Muscle of arm (tissue), 14 donors: Measurements from ENCODE around the gene TADA3. TPM values are rescaled to one million over a fixed set of nuclear protein-coding genes. Genes with fewer than 3 reads are reported as not detected.

Experiments
- DNase-seq: peaks from one replicate; pipeline ENCODE4 v3.0.0-alpha.2; 2013
- long read RNA-seq, 11 donors: transcript quantifications; one replicate each; lab custom pipeline, GENCODE V29; 2026
- polyA plus RNA-seq, 12 donors: library from polyadenylated mRNA; unstranded; fragments of 120-200 nt; gene quantifications; one replicate each; pipeline ENCODE4 v1.2.1, GENCODE V29; 2013; ENCODE audit not compliant: insufficient read length in 12 of 12

TADA3 gene
- 10 to 100 TPM in 11 of 12 donors, not detected in 1; 48.4 to 60.5 (median 54.2) TPM for polyA plus RNA-seq
- long read RNA-seq, donor 1, transcript TADA3-201 (9 exons, 2,355 nt) = major isoform, 12 of 146 reads
- long read RNA-seq, donor 1, partial matches to known transcripts = 52 of 146 reads
- long read RNA-seq, donor 1, other reads (novel, unspliced or antisense) = 77 of 146 reads
- long read RNA-seq, donor 2, transcript TADA3-201 (9 exons, 2,355 nt) = major isoform, 17 of 179 reads
- long read RNA-seq, donor 2, partial matches to known transcripts = 159 of 179 reads
- long read RNA-seq, donor 2, other reads (novel, unspliced or antisense) = 0 of 179 reads
- long read RNA-seq, donor 3, transcript TADA3-201 (9 exons, 2,355 nt) = major isoform, 9 of 31 reads
- long read RNA-seq, donor 3, partial matches to known transcripts = 0 of 31 reads
- long read RNA-seq, donor 3, other reads (novel, unspliced or antisense) = 19 of 31 reads
- long read RNA-seq, donor 4, transcript TADA3-201 (9 exons, 2,355 nt) = major isoform, 7 of 7 reads
- long read RNA-seq, donor 4, partial matches to known transcripts = 0 of 7 reads
- long read RNA-seq, donor 4, other reads (novel, unspliced or antisense) = 0 of 7 reads
- long read RNA-seq, donor 5, transcript TADA3-201 (9 exons, 2,355 nt) = major isoform, 26 of 30 reads
- long read RNA-seq, donor 5, partial matches to known transcripts = 0 of 30 reads
- long read RNA-seq, donor 5, other reads (novel, unspliced or antisense) = 0 of 30 reads
- long read RNA-seq, donor 6, transcript TADA3-201 (9 exons, 2,355 nt) = major isoform, 12 of 12 reads
- long read RNA-seq, donor 6, partial matches to known transcripts = 0 of 12 reads
- long read RNA-seq, donor 6, other reads (novel, unspliced or antisense) = 0 of 12 reads
- long read RNA-seq, donor 7, transcript TADA3-201 (9 exons, 2,355 nt) = major isoform, 7 of 9 reads
- long read RNA-seq, donor 7, partial matches to known transcripts = 0 of 9 reads
- long read RNA-seq, donor 7, other reads (novel, unspliced or antisense) = 0 of 9 reads
- long read RNA-seq, donor 8, transcript TADA3-201 (9 exons, 2,355 nt) = major isoform, 21 of 25 reads
- long read RNA-seq, donor 8, partial matches to known transcripts = 0 of 25 reads
- long read RNA-seq, donor 8, other reads (novel, unspliced or antisense) = 0 of 25 reads
- long read RNA-seq, donor 9, transcript TADA3-201 (9 exons, 2,355 nt) = major isoform, 16 of 16 reads
- long read RNA-seq, donor 9, partial matches to known transcripts = 0 of 16 reads
- long read RNA-seq, donor 9, other reads (novel, unspliced or antisense) = 0 of 16 reads
- long read RNA-seq, donor 10, transcript TADA3-201 (9 exons, 2,355 nt) = major isoform, 28 of 29 reads
- long read RNA-seq, donor 10, partial matches to known transcripts = 0 of 29 reads
- long read RNA-seq, donor 10, other reads (novel, unspliced or antisense) = 0 of 29 reads
- long read RNA-seq, donor 11, transcript TADA3-201 (9 exons, 2,355 nt) = major isoform, 14 of 22 reads
- long read RNA-seq, donor 11, partial matches to known transcripts = 5 of 22 reads
- long read RNA-seq, donor 11, other reads (novel, unspliced or antisense) = 0 of 22 reads

DNA sequence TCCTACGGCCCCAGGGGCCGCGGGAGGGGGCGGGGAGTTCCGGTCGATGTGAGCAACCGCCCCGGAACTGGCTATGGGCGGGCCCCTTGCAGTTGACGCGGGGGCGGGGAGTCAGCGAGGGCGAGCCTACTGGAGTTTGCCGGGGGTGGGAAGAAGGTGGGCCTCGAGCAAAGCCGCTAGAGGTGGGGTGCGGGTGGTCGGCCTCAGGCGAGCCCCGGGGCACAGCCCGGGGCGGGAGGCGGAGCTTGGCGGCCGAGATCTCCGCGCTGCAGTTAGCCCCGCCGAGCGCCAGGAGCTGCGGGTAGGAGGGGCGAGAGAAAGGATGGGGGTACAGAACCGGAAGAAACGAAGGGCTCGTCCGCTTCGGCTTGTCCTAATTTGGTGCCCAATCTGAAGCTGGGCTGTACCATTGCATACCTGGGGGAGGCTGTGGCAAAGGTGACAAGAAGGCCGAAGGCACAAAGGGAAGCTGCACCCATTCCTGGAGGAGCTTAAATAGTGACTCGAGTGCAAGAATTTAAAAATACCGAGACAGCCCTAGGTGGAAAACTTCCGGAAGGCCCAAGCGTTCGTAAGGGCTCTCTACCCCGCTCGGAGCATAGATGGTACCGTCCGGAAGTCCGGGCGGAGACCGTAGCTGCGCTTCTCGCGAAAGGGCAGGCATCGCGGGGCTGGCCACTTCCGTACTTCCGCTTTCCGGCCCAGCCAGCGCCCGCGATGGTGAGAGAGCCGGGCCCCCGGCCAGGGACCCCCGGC lies at the start of gene TADA3, which contains the start of gene ARPC4:
TSS of gene TADA3 (minus strand) at position 69 of the 756 bp plus-strand sequence. CDS start 1,007 bp downstream, outside the sequence.
TSS of gene ARPC4 (plus strand) at position 678 of the 756 bp plus-strand sequence. CDS start at position 718, 40 bp downstream.
- peak; percentile 96 for DNase-seq

- no peak for DNase-seq
Measured at GRCh38 chr3:9841015-9841414, 48.7 kb upstream of the TADA3 start.

DNA sequence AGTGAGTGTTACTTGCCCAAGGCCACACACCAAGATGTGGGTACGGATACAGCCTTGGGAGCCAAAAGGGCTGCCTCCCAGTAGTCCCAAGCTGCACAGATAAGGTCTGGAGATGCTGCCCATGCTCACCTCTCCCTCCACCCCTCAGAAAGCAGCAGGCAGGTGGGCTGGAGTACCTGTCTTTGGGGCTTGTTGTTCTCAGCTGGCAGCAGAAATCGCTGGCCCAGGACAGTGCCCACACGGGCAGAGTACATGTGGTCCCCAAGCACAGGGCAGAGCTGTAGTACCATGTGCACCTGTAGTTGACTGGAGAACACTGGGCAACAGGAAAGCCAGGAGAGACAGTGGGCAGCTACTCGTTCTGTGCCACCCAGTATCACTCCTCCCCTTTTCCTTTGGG lies 46.6 kb upstream of the TADA3 start:
- no peak for DNase-seq

DNA sequence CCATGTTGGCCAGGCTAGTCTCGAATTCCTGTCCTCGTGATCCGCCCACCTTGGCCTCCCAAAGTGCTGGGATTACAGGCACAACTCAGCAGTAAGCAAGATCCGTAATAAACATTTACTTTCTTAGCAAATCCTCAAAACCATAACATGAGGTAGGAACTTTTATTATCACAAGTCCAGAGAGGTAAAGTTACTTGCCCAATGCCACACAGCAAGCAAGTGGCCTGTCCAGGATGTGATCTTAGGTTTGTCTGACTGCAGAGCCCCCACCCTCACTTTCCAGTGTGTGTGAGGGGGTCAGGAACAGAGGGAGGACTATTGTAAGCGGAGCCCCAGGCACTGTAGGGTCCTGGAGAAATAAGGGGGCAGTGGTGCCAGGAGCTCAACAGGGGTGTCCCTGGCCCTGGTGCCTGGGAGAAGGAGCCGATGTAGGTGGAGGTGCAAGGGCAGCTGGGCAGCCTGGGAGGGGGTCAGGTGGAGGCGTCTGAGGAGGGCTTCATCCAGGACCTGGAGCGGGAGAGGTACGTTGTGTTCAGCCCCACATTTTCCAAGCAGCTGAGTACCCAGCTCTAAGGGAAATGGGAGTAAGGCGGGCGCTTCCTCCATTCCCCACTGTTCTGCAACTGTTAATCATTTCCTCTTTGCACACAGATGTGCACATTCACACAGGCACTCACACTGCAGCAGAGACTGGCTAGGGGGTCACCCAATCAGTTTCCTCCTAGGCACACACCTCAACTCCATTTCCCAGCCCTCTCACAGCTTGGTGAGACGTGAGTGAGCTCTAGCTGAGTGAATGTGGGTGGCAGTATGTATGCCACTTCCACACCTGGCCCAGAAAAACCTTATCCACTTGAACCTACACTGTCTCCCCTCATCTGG lies 45.7 kb upstream of the TADA3 start:
- DNase-seq = no peak

- DNase-seq = no peak
Measured at GRCh38 chr3:9834520-9835380, 42.5 kb upstream of the TADA3 start.

DNA sequence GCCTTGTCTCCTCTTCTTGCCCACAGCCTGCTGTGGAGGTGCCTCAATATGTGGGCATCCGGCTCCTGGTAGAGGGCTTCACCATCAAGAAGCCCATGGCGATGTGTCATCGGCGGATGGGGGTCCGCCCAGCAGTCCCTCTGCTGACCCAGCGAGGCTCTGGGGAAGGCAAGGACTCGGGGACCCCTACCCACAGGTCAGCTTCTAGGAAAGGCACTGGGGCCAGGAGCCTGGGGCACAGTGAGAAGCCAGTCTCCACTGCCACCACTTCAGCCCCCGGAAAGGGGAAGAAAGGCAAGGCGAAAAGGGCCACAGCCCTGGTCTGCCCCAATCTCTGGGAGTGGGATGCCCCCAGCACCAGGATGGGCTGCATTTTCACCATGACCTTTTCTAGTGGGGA lies 40.8 kb upstream of the TADA3 start:
- DNase-seq = no peak

- no peak for DNase-seq
Measured at GRCh38 chr3:9831253-9831652, 39.0 kb upstream of the TADA3 start.

DNA sequence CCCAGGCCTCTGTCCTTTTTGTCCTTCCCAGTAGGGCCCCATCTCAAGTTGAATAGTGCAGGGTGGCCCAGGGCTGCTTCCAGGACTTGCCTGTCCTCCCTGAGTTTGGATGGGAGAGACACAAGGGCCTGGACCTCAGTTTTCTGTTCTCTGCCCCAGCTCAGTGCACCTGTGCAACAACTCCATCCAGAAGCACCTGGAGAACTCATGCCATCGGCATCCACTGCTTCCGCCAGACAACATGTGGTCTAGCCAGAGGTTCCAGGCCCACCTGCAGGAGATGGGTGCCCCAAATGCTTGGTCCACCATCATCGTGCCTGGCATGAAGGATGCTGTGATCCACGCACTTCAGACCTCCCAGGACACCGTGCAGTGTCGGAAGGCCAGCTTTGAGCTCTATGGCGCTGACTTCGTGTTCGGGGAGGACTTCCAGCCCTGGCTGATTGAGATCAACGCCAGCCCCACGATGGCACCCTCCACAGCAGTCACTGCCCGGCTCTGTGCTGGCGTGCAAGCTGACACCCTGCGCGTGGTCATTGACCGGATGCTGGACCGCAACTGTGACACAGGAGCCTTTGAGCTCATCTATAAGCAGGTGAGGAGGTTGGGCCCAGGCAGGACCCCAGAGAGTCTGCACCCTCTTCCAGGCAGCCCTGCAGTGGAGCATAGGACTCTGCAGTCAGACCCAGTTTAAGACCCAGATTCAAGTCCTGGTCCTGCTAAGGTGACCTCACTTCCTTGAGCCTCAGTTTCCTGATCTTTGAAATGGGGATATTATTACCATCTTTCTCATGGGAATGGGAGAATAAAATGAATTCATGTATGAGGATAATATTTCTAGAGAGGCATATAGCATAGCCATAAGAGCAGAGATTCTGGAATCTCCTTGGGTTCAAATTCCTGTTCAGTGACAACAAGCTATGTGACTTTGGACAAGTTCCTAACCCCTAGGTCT lies 36.8 kb upstream of the TADA3 start:
- no peak for DNase-seq

GRCh38 chr3:9826815-9827573 lies 34.7 kb upstream of the TADA3 start:
- DNase-seq = no peak

- no peak for DNase-seq
Measured at GRCh38 chr3:9825451-9826040, 33.3 kb upstream of the TADA3 start.

DNA sequence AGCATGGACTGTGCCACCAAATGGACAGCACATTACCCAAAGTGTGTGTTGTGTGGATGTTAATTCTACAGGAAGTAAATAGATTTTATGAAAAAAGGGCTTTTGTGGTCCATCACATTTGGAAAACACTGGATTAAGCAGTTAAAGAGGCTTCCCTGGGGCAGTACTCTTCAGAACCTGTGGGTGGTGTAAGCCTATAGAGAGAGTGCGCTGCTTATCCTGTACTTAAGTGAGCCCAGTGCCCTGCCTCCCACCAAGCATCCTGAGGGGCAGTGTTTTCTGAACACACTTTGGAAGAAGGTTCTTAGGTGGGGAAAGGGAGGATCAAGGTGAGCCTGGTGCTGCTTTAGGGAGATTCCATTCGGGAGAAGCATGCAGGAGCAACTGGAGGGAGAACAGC lies 28.7 kb upstream of the TADA3 start:
- no peak for DNase-seq

DNA sequence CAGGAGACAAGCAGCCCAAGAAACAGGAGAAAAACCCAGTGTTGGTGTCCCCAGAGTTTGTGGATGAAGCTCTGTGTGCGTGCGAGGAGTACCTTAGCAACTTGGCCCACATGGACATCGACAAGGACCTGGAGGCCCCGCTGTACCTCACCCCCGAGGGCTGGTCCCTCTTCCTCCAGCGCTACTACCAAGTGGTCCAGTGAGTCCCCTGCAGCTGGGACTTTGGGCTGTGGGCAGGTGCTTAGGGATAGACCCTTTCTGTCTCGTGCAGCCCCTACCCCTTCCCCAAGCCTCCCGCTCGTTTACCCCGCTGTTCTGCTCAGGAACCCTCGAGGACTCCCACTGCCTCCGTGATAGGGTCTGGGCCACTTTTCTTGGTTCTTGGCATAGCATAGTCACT lies 28.3 kb upstream of the TADA3 start:
- DNase-seq = no peak

GRCh38 chr3:9818666-9819335 lies 26.5 kb upstream of the TADA3 start:
- no peak for DNase-seq

GRCh38 chr3:9817436-9817835 lies 25.2 kb upstream of the TADA3 start:
- DNase-seq = no peak

DNA sequence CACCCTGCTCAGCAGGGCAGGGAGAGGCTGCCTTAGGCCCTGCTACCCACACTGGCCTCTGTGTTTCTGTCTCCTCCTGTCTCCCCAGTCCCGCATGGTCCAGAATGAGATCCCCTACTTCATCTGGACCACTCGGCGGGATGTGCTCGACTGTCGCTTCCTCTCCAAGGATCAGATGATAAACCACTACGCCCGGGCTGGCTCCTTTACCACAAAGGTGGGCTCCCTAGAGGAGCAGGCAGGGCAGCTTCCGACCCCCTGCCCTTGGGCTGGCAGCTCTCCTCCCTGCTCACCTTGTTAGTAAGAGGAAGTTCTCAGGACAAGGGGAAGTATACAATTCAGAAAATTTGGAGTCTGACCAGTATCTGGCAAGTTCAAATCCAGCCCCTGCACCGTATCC lies 23.7 kb upstream of the TADA3 start:
- DNase-seq = no peak
